GM12878 (cell line): ENCODE measurements around the gene PCLO. TPM values are rescaled to one million over a fixed set of nuclear protein-coding genes. Genes with fewer than 3 reads are reported as not detected.

Experiments used
- ATAC-seq: fragments of 200-7000 bp; cut with Tn5 transposase; 3 replicates; pipeline ENCODE4 v1.9.1; 2020; ENCODE audit warnings: mild to moderate bottlenecking, moderate library complexity
- BruUV-seq: library from RNA; stranded (reverse); fragments of 400-500 nt; replicated peaks from 2 replicates; lab custom pipeline; 2021; lab: Mats Ljungman, UMichigan
- CTCF ChIA-PET: fragments of 300-600 bp; sonication (Branson Sonifier 250); formaldehyde crosslinking; extraction: SDS; loops from one replicate; lab custom pipeline; 2021; ENCODE audit warnings: inconsistent platforms; lab: Yijun Ruan, JAX
- POLR2A ChIA-PET: fragments of 350-600 bp; formaldehyde crosslinking; extraction: SDS; loops from one replicate; lab custom pipeline; 2021; ENCODE audit warnings: inconsistent platforms; lab: Charles Lee
- RAD21 ChIA-PET: fragments of 300-600 bp; sonication (Branson Sonifier 250); formaldehyde crosslinking; loops from one replicate; lab custom pipeline; 2023; ENCODE audit warnings: antibody characterized with exemption; ENCODE audit not compliant: unreplicated experiment; lab: Charles Lee
- SMC1A ChIA-PET: fragments of 300-600 bp; sonication (Branson Sonifier 250); formaldehyde crosslinking; loops from one replicate; lab custom pipeline; 2023; ENCODE audit not compliant: unreplicated experiment, uncharacterized antibody; lab: Charles Lee
- DNase-seq: peaks from one replicate; pipeline ENCODE4 v3.0.0-alpha.2; 2011; ENCODE audit warnings: low read depth, low spot score
- FAIRE-seq: peaks from 3 replicates; lab custom pipeline; 2011; peaks lifted over from hg19 to GRCh38; lab: Jason Lieb, UNC
- H2AFZ ChIP-seq: 2 replicates; pipeline ENCODE4 v1.6.0; 2011; ENCODE audit warnings: low read depth, low read length, control low read depth; ENCODE audit not compliant: control insufficient read depth
- H3K27ac ChIP-seq: 2 replicates; pipeline ENCODE4 v1.5.1; 2011; ENCODE audit warnings: control low read depth; ENCODE audit not compliant: control insufficient read depth, insufficient read depth
- H3K27me3 ChIP-seq, 2 experiments: replicated peaks in 1 of 2; 2 replicates each; pipeline versions ENCODE4 v1.6.0 to v1.6.1; 2011; ENCODE audit warnings: low read length in 1 of 2; ENCODE audit not compliant: control insufficient read depth in 2 of 2, insufficient read depth in 2 of 2
- H3K36me3 ChIP-seq, 2 experiments: 2 replicates each; pipeline ENCODE4 v1.5.1; 2011; ENCODE audit warnings: low read length in 1 of 2; ENCODE audit not compliant: control insufficient read depth in 2 of 2, insufficient read depth in 2 of 2
- H3K4me1 ChIP-seq: 2 replicates; pipeline ENCODE4 v1.6.1; 2011; ENCODE audit warnings: mild to moderate bottlenecking, low read length, moderate library complexity, mixed read lengths; ENCODE audit not compliant: control insufficient read depth, insufficient read depth
- H3K4me2 ChIP-seq: 2 replicates; pipeline ENCODE4 v1.6.0; 2011; ENCODE audit warnings: control low read depth; ENCODE audit not compliant: control insufficient read depth, insufficient read depth
- H3K4me3 ChIP-seq: fragments of 200-600 bp; sonication (generic); 2 replicates; pipeline ENCODE4 v1.5.1; 2016
- H3K79me2 ChIP-seq: 2 replicates; pipeline ENCODE4 v1.6.0; 2011; ENCODE audit warnings: low read length; ENCODE audit not compliant: control insufficient read depth, insufficient read depth
- H3K9ac ChIP-seq: 2 replicates; pipeline ENCODE4 v1.8.0; 2011; ENCODE audit warnings: low read length, control low read depth, mixed read lengths; ENCODE audit not compliant: control insufficient read depth, insufficient read depth
- H3K9me3 ChIP-seq: replicated peaks from 3 replicates; pipeline ENCODE4 v1.5.1; 2011; ENCODE audit warnings: mild to moderate bottlenecking, low read length; ENCODE audit not compliant: control insufficient read depth, insufficient read depth
- H4K20me1 ChIP-seq: 2 replicates; pipeline ENCODE4 v1.6.0; 2011; ENCODE audit not compliant: control insufficient read depth, insufficient read depth
- BCL11A ChIP-seq: IDR thresholded peaks from 2 replicates; pipeline ENCODE4 v1.6.1; 2011; ENCODE audit warnings: low read depth, low read length
- E2F8 ChIP-seq: fragments of 450-650 bp; IDR thresholded peaks from 2 replicates; pipeline ENCODE4 v1.6.1; 2018; ENCODE audit warnings: mild to moderate bottlenecking, low read depth, moderate library complexity; ENCODE audit not compliant: partially characterized antibody
- ETV6 ChIP-seq, 2 experiments: fragments of 450-650 bp in 1 of 2; IDR thresholded peaks in 1 of 2; conservative IDR thresholded peaks in 1 of 2; 2 replicates each; pipeline ENCODE4 v1.6.1; 2014; ENCODE audit warnings: antibody characterized with exemption in 1 of 2, borderline replicate concordance in 1 of 2, low read depth in 1 of 2, mild to moderate bottlenecking in 1 of 2, moderate library complexity in 1 of 2
- NFIC ChIP-seq: IDR thresholded peaks from 2 replicates; pipeline ENCODE4 v1.6.1; 2012; ENCODE audit warnings: low read depth, mild to moderate bottlenecking, inconsistent platforms, low read length, moderate library complexity
- NR2C1 ChIP-seq: fragments of 450-650 bp; IDR thresholded peaks from 2 replicates; pipeline ENCODE4 v1.6.1; 2017; ENCODE audit warnings: antibody characterized with exemption, mild to moderate bottlenecking, moderate library complexity
- POLR2A ChIP-seq: IDR thresholded peaks from 2 replicates; pipeline ENCODE4 v1.6.1; 2011; ENCODE audit warnings: low read depth, mild to moderate bottlenecking, low read length
- RELA ChIP-seq: fragments of 450-650 bp; IDR thresholded peaks from 2 replicates; pipeline ENCODE4 v1.8.0; 2014; ENCODE audit warnings: borderline replicate concordance; ENCODE audit not compliant: partially characterized antibody
- SIN3A ChIP-seq: IDR thresholded peaks from 2 replicates; pipeline ENCODE4 v1.6.1; 2012; ENCODE audit warnings: low read depth, low read length, improper control_type of control experiment
- TARDBP ChIP-seq: IDR thresholded peaks from 2 replicates; pipeline ENCODE4 v1.6.1; 2016; ENCODE audit warnings: borderline replicate concordance
- YBX1 ChIP-seq: fragments of 450-650 bp; IDR thresholded peaks from 2 replicates; pipeline ENCODE4 v1.6.1; 2016; ENCODE audit warnings: antibody characterized with exemption
- ZNF622 ChIP-seq: fragments of 450-650 bp; IDR thresholded peaks from 2 replicates; pipeline ENCODE4 v1.6.1; 2017; ENCODE audit warnings: mild to moderate bottlenecking, inconsistent platforms
- WGBS: methylation state at CpG from one replicate; pipeline ENCODE4 v1.1.6; 2016; ENCODE audit warnings: low lambda C conversion rate; ENCODE audit not compliant: insufficient replicate concordance, insufficient coverage; ENCODE audit errors: missing lambda C conversion rate; 5-methylcytosine and 5-hydroxymethylcytosine counted together
- in situ Hi-C: fragments of 300-500 bp; cut with MboI; formaldehyde crosslinking; loops from 9 replicates; pipeline ENCODE4 v1.14.3; 2018; ENCODE audit warnings: mixed read lengths
- intact Hi-C: fragments of 100-400 bp; cut with micrococcal nuclease; formaldehyde crosslinking; loops from one replicate; pipeline ENCODE4 v1.14.2; 2022; ENCODE audit not compliant: unreplicated experiment
- polyA plus RNA-seq, 11 experiments: library from polyadenylated mRNA; depleted of rRNA in 4 of 11; unstranded in 6 of 11; stranded (reverse) in 5 of 11; fragments of >200 nt; fragmentation: Nextera tagmentation in 4 of 11; fragmentation: Illumina TruSeq in 1 of 11; extraction: Ambion mirVana in 4 of 11; extraction: Trizol in 1 of 11; gene quantifications; 1 replicate in 1 of 11; 2 replicates in 10 of 11; pipeline versions ENCODE4 v1.2.1 to v1.2.3, GENCODE V29; 2011 to 2016; ENCODE audit warnings: inconsistent platforms in 2 of 11, missing spikeins in 2 of 11, low read depth in 1 of 11
- total RNA-seq, 4 experiments: library from RNA; depleted of rRNA in 3 of 4; stranded (reverse); fragments of >200 nt in 3 of 4; fragmentation: Illumina TruSeq in 1 of 4; extraction: Trizol in 1 of 4; gene quantifications; 2 replicates each; pipeline versions ENCODE4 v1.2.1 to v1.2.3, GENCODE V29; 2013 to 2021

Gene PCLO
- total and polyA plus RNA-seq, 10 of the 15 experiments (the other 5 are each of a cell fraction or from before 2014, with no cell fraction given): 0.01 to 0.08 (median 0.03) TPM; not detected in 6

- Histone ChIP-seq H3K4me3 (no peak overlapping the region), H3K27ac (no peak overlapping the region)
- TF ChIP-seq SIN3A: no peak
- no peak for TF ChIP-seq BCL11A
- TF ChIP-seq RELA: no peak
- no peak for TF ChIP-seq ETV6 (conservative IDR thresholded peaks at IDR 0.05 in 1 of 2, IDR thresholded peaks at IDR 0.05 in 1 of 2; ENCODE audit: borderline replicate concordance in 1 of 2, low read depth in 1 of 2)
- TF ChIP-seq TARDBP: no peak
- no peak for TF ChIP-seq POLR2A
- no peak for TF ChIP-seq NFIC
- no peak for TF ChIP-seq E2F8
- TF ChIP-seq YBX1: no peak
- TF ChIP-seq ZNF622: no peak
- TF ChIP-seq NR2C1: no peak
- TF ChIP-seq, all 136 proteins: peak for 0
- Histone ChIP-seq H3K9ac (no peak overlapping the region), H2AFZ (no peak overlapping the region), H3K79me2 (no peaks in the 10 kb centered on the region), H4K20me1 (no peaks in the 10 kb centered on the region), H3K36me3 (no peaks in the 10 kb centered on the region), H3K27me3 (no peaks in the 10 kb centered on the region), H3K9me3 (no peaks in the 10 kb centered on the region; the same call in 2 of the 3 replicates), H3K4me1 (no peaks in the 10 kb centered on the region), H3K4me2 (no peak overlapping the region)
- SMC1A ChIA-PET: no interaction called here
- DNase-seq: no peak
- in situ Hi-C loops (no loop called here), intact Hi-C loops (no loop called here)
- RAD21 ChIA-PET: no interaction called here
- no peak for FAIRE-seq
- CTCF ChIA-PET: no interaction called here
- 0% methylated on average over 1 of the region's 1 CpG for WGBS
- POLR2A ChIA-PET: no interaction called here
- no TSS peak for BruUV-seq
- ATAC-seq: no peak
These were observed 16.1 kb upstream of the PCLO start for GRCh38 chr7:83178796-83179195.
